ENCODE data around the gene FBXO28. TPM values are rescaled to one million over a fixed set of nuclear protein-coding genes. Genes with fewer than 3 reads are reported as not detected.

Gene FBXO28
- total RNA-seq, 1 donor from 2014 or later: 28.1 TPM

Other genes starting within 250 kb of the FBXO28 start
- 92.9 and 93.6 TPM in 2 replicates for gene DEGS1, start 69.1 kb downstream of the FBXO28 start, total RNA-seq
- 14.9 and 20.1 TPM in 2 replicates for gene NVL, start 216.1 kb downstream of the FBXO28 start, total RNA-seq
- gene CNIH4, start 242.8 kb downstream of the FBXO28 start, total RNA-seq: 26.2 and 45.6 TPM in 2 replicates

Data from myocyte (in vitro differentiated cells).